GM21367 (cell line): ENCODE data around the gene SMAD6.

Experiments used
- ATAC-seq: cut with Tn5 transposase; IDR thresholded peaks from one replicate; pipeline ENCODE4 v1.9.1; 2021; ENCODE audit not compliant: unreplicated experiment

SMAD6 gene

DNA sequence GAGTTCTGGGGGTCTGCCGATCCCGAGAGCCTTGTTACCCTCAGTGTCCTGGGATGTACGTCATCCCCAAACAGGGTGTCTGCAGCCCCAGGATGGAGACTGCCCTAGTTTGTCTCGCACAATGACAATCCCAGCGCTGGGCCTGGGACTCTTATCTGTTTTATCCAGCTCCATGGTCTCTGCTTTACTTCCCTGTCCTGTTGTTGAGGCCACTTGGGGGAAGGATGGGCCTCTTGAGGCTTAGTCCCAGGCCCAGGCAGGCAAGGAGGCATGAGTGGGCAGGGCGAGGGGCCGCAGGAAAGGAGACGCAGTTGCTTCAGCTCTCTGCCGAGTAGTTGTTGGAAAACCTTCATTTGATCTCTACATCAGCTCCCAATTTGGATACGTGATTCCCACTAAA is 17.4 kb downstream of the SMAD6 start:
- no peak for ATAC-seq

GRCh38 chr15:66720206-66721010 is 18.4 kb downstream of the SMAD6 start:
- no peak for ATAC-seq

DNA sequence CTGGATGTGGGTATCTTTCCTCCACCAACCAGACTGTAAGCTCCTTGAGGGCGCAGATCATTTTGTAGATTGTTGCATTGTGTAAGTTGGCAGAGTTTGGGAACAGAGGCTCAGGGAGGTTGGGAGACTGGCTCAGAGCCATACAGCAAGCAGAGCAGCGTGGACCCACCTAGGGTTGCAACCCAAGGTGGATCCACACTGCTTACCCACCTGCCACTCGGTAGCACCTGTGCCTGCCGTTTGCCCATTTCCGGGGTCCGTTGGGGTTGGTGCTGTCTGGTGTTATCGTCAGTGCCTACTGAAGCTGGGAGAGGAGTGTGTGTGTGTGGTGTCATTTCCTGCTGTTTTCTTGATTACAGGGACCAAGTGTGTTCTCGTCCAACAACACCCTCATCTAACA is 19.0 kb downstream of the SMAD6 start:
- no peak for ATAC-seq

- no peak for ATAC-seq
Measured at GRCh38 chr15:66721501-66721937, 19.5 kb downstream of the SMAD6 start.

- no peak for ATAC-seq
Measured at GRCh38 chr15:66721954-66722353, 19.9 kb downstream of the SMAD6 start.

GRCh38 chr15:66722757-66723540 is 20.9 kb downstream of the SMAD6 start:
- ATAC-seq: no peak

DNA sequence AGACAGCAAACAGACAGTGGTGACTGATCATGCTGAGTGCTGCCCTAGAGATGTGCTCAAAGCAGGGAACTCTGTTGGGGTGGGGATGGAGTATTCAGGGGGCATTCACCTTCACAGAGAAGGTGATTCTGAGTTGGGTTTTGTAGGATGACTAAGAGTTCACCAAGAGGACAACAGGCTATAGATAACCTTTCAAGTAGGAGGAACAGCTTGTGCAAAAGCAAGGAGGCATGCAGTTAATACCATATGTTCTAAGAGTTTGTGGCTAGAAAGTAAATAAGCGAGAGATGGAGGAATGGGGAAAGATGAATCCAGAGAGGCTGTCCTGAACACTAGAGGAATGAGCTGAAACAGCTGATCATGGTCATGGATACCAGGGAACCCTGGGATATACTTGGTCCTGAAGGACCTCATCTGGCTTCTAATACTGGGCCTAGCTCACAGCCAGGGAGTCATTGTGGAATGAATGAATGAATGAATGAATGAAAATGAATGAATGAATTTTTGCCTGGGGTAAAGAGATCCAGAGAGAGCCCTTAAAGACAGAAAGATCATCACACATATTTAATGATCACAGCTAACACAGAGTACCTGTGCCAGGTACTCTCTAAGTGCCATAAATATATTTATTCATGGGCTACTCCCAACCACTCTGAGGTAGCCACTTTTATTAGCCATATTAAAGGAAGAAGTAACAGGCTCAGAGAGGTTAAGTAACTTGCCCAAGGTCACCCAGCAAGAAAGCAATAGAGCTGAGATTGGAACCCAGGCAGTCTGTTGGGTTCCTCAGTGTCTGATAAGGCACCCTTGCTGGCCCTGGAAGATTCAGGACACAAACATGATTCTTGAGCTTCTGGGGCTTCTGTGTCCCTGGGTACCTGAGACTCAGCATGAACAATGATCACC is 22.0 kb downstream of the SMAD6 start:
- no peak for ATAC-seq

DNA sequence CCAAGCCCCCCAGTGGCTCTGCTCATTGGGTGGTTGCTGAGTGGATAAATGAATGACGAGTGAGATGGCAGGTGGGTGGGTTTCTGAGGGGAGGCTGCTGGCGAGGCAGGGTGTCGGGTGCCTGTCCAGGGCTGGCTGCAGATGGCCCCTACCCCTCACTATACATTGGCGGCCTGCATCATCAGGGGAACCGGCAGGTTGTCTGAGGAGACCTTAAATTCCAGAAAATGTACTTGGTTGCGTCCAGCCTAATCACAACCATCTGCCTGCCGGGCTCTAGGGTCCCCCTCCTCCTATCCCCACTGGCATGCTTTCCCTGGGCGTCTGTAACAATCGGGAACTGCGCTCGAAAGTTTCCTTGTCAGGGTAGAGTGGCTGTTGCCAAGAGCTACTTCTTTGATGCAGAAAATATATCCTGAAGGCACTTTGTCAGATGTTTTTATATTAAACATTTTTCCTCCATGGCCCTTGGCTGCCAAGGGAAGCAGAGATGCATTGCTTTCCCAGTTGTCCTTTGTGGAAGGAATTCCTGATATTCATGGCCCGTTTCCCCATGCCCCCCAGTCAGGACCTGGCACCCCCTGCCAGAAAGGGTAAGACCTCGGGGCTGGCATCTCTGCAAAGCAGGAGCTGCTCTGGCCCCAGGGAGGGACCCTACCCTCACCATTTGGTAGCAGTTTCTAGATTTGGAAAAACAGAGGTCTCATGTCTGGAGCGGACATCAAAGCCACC is 22.9 kb downstream of the SMAD6 start:
- ATAC-seq: no peak

DNA sequence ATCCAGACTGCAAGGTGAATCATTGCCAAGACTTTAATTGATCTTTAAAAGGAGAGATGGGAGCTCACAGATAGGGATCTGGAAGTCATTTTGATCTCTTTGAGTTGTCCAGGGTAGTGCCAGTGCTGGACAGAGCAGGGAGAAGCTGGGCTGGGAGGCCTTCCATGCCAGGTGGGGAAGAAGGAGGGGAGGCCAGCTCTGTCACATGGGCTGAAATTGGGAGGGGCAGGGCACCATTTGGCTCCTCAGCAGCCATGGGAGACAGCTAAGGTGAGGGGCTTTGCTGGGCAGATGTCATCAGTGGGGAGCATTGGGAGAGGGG is 23.4 kb downstream of the SMAD6 start:
- no peak for ATAC-seq

DNA sequence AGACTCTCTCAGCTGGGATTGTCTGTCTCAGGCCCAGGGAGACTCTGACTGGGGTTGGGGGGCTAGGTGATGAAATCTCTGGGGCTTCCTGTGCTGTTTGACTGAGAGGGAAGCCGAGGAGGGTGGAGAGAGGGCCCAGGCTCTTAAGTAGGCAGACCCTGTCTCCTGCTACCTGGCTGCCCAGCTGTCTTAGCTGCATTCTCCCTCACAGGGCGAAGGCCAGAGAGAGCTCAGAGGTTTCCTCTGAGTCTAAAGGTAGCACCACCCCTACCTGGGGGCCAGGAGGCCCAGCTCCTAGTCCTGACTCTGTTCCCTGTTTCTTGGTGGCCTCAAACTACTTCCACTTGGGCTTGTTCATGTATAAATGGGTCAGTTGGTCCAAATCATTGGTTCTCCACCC is 24.4 kb downstream of the SMAD6 start:
- ATAC-seq: no peak

- ATAC-seq: no peak
Measured at GRCh38 chr15:66729331-66729951, 27.4 kb downstream of the SMAD6 start.

- no peak for ATAC-seq
Measured at GRCh38 chr15:66730168-66731021, 28.4 kb downstream of the SMAD6 start.

DNA sequence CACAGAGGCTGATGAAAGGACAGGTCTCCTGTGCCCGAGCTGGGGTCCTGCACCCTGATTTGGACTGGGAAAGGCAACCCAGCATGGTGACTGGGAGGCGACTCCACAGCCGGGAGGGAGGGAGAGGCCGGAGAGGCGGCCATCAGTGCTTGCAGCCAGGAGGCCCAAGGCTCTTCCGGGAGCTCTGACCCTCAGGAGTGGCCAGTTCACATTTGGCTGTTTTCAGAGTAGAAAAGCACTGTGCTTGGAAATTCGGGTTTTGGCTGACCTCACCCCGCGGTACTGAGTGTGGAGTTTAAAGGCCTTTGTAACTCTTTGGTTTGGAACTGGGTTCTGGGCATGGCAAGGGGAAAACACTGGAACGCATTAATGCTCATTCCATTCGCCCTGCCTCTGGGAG is 31.9 kb downstream of the SMAD6 start:
- ATAC-seq: no peak

GRCh38 chr15:66734961-66735908 is 33.2 kb downstream of the SMAD6 start:
- no peak for ATAC-seq

DNA sequence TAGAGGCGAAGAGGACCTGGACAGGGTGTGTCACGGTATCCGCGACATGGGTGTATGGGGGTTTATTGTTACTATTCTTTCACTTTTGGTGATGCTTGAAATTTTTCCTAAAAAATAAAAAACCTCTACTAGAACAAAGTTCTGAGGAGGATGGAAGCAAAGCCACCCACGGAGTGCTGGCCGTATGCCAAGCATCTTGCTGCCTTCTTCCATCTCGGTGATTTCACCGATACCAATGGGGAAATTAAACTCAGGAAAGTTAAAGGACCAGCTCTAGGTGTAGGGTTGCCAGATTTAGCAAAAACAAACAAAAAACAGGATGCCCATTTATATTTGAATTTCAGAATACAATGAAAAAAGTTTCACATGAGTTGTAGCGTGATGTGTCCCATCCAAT is 33.9 kb downstream of the SMAD6 start:
- no peak for ATAC-seq

DNA sequence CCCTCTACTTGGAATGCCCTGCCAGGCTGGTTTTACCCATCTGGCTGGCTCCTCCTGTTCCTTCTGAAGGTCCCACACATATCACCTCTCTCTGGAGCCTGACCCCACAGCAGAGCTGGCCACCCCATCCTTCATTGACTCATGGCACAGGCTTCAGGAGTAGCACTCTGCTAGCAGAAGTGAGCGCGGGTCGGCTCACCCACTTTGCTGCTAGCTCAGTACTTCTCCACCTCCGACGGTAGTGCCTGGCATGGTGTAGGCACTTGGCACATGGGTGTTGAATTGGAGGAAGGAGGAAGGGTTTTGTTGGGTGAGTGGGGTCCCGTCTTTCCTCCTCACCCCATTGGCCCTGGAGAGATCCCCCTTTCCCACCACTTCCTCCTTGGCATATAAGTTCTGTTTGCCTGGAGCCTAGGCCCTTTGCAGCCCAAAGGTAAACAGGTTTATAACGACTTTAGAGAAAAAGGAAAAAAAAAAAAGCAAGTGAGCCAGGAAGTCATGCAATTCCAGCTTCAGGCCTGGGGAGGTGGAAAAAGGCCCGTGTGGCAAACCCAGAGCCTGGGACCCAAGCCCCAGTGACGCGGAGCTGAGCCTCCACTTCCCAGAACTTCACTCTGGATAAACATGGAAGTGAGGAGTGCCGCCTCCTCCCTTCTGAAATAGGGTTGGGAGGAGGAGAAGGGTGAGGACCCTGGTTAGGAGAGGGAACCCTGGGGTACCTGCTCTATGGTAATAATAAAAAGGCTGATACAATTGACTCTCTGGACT is 35.4 kb downstream of the SMAD6 start:
- no peak for ATAC-seq

DNA sequence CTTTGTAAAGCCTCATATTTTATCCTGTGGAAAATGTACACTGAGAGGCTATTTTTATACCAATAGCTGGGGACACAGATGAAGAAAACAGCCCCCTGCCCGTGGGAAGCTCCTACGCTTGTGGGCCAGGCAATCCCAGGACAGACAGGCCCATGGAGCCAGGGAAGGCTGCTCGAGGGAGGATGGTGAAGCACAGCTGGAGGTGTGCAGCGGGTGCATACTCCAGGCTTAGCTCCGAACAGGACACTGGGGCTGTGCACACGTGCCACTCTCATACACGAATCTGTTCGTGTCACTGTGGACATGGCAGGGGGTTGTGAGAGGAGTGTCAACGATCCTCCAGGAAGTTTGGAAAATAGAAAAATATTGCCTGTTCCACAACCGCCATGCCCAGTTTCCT is 36.1 kb downstream of the SMAD6 start:
- ATAC-seq: no peak

GRCh38 chr15:66738595-66738994 is 36.6 kb downstream of the SMAD6 start:
- no peak for ATAC-seq
